KBM-7 (cell line): Measurements from ENCODE around the gene SPRTN.

Experiments used
- DNase-seq: peaks from one replicate; pipeline ENCODE4 v3.0.0-alpha.2; 2015
- in situ Hi-C: fragments of 300-500 bp; cut with MboI; formaldehyde crosslinking; loops from 2 replicates; pipeline ENCODE4 v1.14.3; 2020; ENCODE audit warnings: low sequenced_read_pairs, low pct_unique_long_range_greater_than_20kb, mixed read lengths

SPRTN gene

DNA sequence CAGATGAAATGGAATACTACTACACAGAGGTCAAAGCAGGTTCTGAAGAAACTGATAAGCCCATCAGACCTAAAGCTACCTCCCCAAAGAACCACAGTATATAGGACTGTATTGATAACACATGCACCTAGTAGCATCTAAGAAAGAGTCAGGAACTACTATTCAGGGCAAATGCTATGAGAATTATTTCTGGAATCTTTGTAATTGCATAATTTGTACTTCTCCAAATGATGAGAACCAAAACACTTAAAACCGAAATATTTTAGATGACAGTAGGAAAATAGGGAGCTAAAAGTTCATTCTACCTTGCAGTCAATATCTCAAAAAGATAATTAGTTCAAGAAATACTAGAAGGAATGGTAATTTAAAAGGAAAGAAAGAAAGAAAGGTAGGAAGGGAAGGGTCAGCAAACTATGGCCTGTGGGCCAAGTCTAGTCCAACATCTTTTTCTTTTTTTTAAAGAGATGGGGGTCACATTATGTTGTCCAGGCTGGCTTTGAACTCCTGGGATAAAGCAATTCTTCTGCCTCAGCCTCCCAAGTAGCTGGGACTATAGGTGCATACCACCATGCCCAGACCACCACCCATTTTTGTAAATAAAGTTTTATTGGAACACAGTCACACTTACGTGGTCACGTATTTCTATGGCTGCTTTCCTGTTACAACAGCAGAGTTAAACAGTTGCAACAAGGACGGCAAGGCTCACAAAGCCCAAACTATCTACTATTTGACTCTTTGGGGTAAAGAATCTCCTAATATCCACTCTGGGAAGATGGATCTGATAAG is 60.0 kb downstream of the SPRTN start:
- in situ Hi-C loops: no loop called here
- no peak for DNase-seq

DNA sequence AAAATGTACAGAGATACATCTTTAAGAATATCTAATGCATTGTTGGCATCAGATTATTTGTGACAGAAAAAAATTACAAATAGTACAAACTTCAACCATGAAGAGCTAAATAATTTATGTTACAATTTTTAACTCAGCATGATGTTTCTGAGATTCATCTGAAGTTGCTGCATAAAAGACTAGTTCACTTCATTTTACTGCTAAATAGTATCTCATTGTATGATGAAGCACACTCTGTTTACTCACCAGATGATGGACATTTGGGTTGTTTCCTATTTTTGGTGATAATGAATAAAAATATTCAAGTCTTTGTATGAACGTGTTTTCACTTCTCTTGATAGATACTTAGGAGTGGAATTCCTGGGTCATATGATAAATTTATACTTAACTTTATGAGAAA is 63.4 kb downstream of the SPRTN start:
- in situ Hi-C loops: no loop called here
- DNase-seq: no peak

DNA sequence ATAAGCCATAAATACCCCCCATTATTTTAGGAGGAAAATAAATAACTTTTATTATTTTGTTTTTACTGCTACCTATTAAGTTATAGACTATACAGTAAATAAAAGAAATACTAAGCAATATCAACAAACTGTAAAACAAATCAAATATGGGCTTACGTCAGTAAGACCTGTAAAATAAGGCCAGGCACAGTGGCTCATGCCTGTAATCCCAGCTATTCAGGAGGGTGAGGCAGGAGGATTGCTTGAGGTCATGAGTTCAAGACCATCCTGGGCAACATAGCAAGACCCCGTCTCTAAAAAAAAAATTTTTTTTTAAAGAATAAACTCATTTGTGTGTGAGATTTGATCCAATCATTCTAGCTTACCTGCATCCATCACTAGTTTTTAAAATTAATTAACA is 66.2 kb downstream of the SPRTN start:
- in situ Hi-C loops: no loop called here
- DNase-seq: no peak
